ENCODE data around the gene VPS25.

VPS25 gene

GRCh38 chr17:42795061-42795460 is 21.8 kb downstream of the VPS25 start:
- ChIA-PET CTCF (no interaction called here), POLR2A (interaction anchor here (1.6 kb wide), 1 partner anchor 29 kb away, joined by 5 read pairs; the partner anchor contains the start of gene BECN1)
- no peak for TF ChIP-seq FOXK2 (IDR thresholded peaks at IDR 0.05)
- TF ChIP-seq NFRKB (IDR thresholded peaks at IDR 0.05) = no peak
- no peak for TF ChIP-seq BHLHE40 (IDR thresholded peaks at IDR 0.05; ENCODE audit: borderline replicate concordance)
- TF ChIP-seq ZNF384 (IDR thresholded peaks at IDR 0.05) = no peak
- no peak for TF ChIP-seq TARDBP (IDR thresholded peaks at IDR 0.05)
- TF ChIP-seq SUZ12 (IDR thresholded peaks at IDR 0.05) = no peak
- no peak for TF ChIP-seq SP1 (IDR thresholded peaks at IDR 0.05)
- TF ChIP-seq PKNOX1 (IDR thresholded peaks at IDR 0.05) = no peak
- no peak for TF ChIP-seq FOXA1 (IDR thresholded peaks at IDR 0.05)
- no peak for TF ChIP-seq CTBP1 (IDR thresholded peaks at IDR 0.05; ENCODE audit: borderline replicate concordance)
- TF ChIP-seq LEF1 (IDR thresholded peaks at IDR 0.05; ENCODE audit: borderline replicate concordance) = no peak
- no peak for TF ChIP-seq L3MBTL2 (conservative IDR thresholded peaks at IDR 0.05)
- TF ChIP-seq ARNT (IDR thresholded peaks at IDR 0.05) = no peak
- no peak for TF ChIP-seq HDGF (IDR thresholded peaks at IDR 0.05; ENCODE audit: borderline replicate concordance)
- TF ChIP-seq ELF4 (IDR thresholded peaks at IDR 0.05) = no peak
- no peak for TF ChIP-seq FOXM1 (IDR thresholded peaks at IDR 0.05; ENCODE audit: borderline replicate concordance)
- DNase-seq (ENCODE audit: extremely low spot score) = no peak

GRCh38 chr17:42795465-42795864 is 22.2 kb downstream of the VPS25 start:
- ChIA-PET POLR2A (interaction anchor here (1.4 to 1.6 kb wide), 2 partner anchors 22 to 29 kb away, joined by 5 to 6 read pairs; partner anchors contain the start of genes BECN1 and VPS25), CTCF (interaction anchor here (0.7 kb wide), 1 partner anchor 32 kb away, joined by 3 read pairs; no protein-coding TSS in a partner anchor)
- no peak for TF ChIP-seq PKNOX1 (IDR thresholded peaks at IDR 0.05)
- no peak for DNase-seq (ENCODE audit: extremely low spot score)

GRCh38 chr17:42796066-42796758 is 23.0 kb downstream of the VPS25 start:
- POLR2A ChIA-PET = interaction anchor here (1.4 to 1.6 kb wide), 2 partner anchors 23 to 28 kb away, joined by 5 to 6 read pairs; partner anchors contain the start of genes BECN1 and VPS25
- no peak for TF ChIP-seq PKNOX1 (IDR thresholded peaks at IDR 0.05)
- TF ChIP-seq BHLHE40 (IDR thresholded peaks at IDR 0.05; ENCODE audit: borderline replicate concordance) = no peak
- no peak for TF ChIP-seq SUZ12 (IDR thresholded peaks at IDR 0.05)
- no peak for TF ChIP-seq CTBP1 (IDR thresholded peaks at IDR 0.05; ENCODE audit: borderline replicate concordance)
- no peak for TF ChIP-seq TARDBP (IDR thresholded peaks at IDR 0.05)
- no peak for TF ChIP-seq FOXA1 (IDR thresholded peaks at IDR 0.05)
- CTCF ChIA-PET = interaction anchor here (0.7 kb wide), 1 partner anchor 33 kb away, joined by 3 read pairs; no protein-coding TSS in a partner anchor
- DNase-seq (ENCODE audit: extremely low spot score) = no peak

GRCh38 chr17:42797067-42798007 is 24.1 kb downstream of the VPS25 start:
- ChIA-PET POLR2A (interaction anchor here (0.6 to 2.1 kb wide), 5 partner anchors 17 to 66 kb away, joined by 3 to 16 read pairs (median 3); partner anchors contain the start of genes VPS25 and WNK4), CTCF (interaction anchor here (0.9 kb wide), 1 partner anchor 11 kb away, joined by 3 read pairs; no protein-coding TSS in a partner anchor)

More at GRCh38 chr17:42797067-42798007, 24.1 kb downstream of the VPS25 start:
- no peak for DNase-seq (ENCODE audit: extremely low spot score)
- no peak for TF ChIP-seq HDGF (IDR thresholded peaks at IDR 0.05; ENCODE audit: borderline replicate concordance)
- no peak for TF ChIP-seq NFRKB (IDR thresholded peaks at IDR 0.05)
- TF ChIP-seq CTBP1 (IDR thresholded peaks at IDR 0.05; ENCODE audit: borderline replicate concordance) = no peak
- TF ChIP-seq FOXK2 (IDR thresholded peaks at IDR 0.05) = no peak
- no peak for TF ChIP-seq ELF4 (IDR thresholded peaks at IDR 0.05)
- TF ChIP-seq PKNOX1 (IDR thresholded peaks at IDR 0.05) = no peak
- TF ChIP-seq FOXM1 (IDR thresholded peaks at IDR 0.05; ENCODE audit: borderline replicate concordance) = no peak
- no peak for TF ChIP-seq ZNF384 (IDR thresholded peaks at IDR 0.05)
- no peak for TF ChIP-seq FOXA1 (IDR thresholded peaks at IDR 0.05)
- TF ChIP-seq ARNT (IDR thresholded peaks at IDR 0.05) = no peak
- TF ChIP-seq SP1 (IDR thresholded peaks at IDR 0.05) = no peak
- TF ChIP-seq SUZ12 (IDR thresholded peaks at IDR 0.05) = no peak
- TF ChIP-seq TARDBP (IDR thresholded peaks at IDR 0.05) = no peak
- no peak for TF ChIP-seq BHLHE40 (IDR thresholded peaks at IDR 0.05; ENCODE audit: borderline replicate concordance)
- TF ChIP-seq L3MBTL2 (conservative IDR thresholded peaks at IDR 0.05) = no peak
